ENCODE measurements around the gene KREMEN2. TPM values are rescaled to one million over a fixed set of nuclear protein-coding genes. Genes with fewer than 3 reads are reported as not detected.

The KREMEN2 gene
- total and polyA plus RNA-seq, 7 experiments from 2014 or later = not detected

- Mint-ChIP-seq H3K4me3 (no peak overlapping the region), H3K27me3 (peaks cover 0 to 6% (median 0%) of the 10 kb centered on the region in 5 donors), H3K27ac (no peak overlapping the region), H3K36me3 (peaks cover 0 to 2% (median 0%) of the 10 kb centered on the region in 5 donors), H3K9me3 (peaks cover 0 to 1% (median 0%) of the 10 kb centered on the region in 11 donors), H3K4me1 (peaks cover 0 to 25% (median 3%) of the 10 kb centered on the region in 7 donors)
- Histone ChIP-seq H3K27ac (ENCODE audit: low read depth, low read length) (no peak overlapping the region), H3K4me3 (ENCODE audit: low read length) (no peak overlapping the region), H3K36me3 (ENCODE audit: control insufficient read depth in 2 of 3, insufficient read depth in 3 of 3, low read length in 3 of 3) (no peaks in the 10 kb centered on the region), H3K27me3 (ENCODE audit: control insufficient read depth in 2 of 2, insufficient read depth in 2 of 2, low read length in 2 of 2) (no peaks in the 10 kb centered on the region), H3K9me3 (ENCODE audit: control insufficient read depth in 2 of 3, low read length in 3 of 3) (no peaks in the 10 kb centered on the region), H3K4me1 (ENCODE audit: control insufficient read depth in 2 of 2, insufficient read depth in 2 of 2, low read length in 2 of 2) (peaks cover 0 to 6% of the 10 kb centered on the region in 2 donors)
- CTCF ChIA-PET = no interaction called here
- POLR2A ChIA-PET = no interaction called here
- intact Hi-C loops (cut with micrococcal nuclease) = no loop called here
- no peak for DNase-seq
- ATAC-seq = no peak
Observed at GRCh38 chr16:2974319-2975056, 10.4 kb downstream of the KREMEN2 start.

GRCh38 chr16:2975161-2975795 is 11.2 kb downstream of the KREMEN2 start:
- no peak overlapping the region for H3K27ac ChIP-seq (ENCODE audit: low read depth, low read length)
- Mint-ChIP-seq H3K36me3 (peaks cover 0 to 2% (median 0%) of the 10 kb centered on the region in 5 donors), H3K9me3 (peaks cover 0 to 1% (median 0%) of the 10 kb centered on the region in 11 donors), H3K4me3 (no peak overlapping the region), H3K4me1 (peaks cover 0 to 24% (median 3%) of the 10 kb centered on the region in 7 donors), H3K27me3 (peaks cover 0 to 6% (median 0%) of the 10 kb centered on the region in 5 donors), H3K27ac (no peak overlapping the region)
- H3K4me3 ChIP-seq (ENCODE audit: low read length) = no peak overlapping the region
- POLR2A ChIA-PET = no interaction called here
- intact Hi-C loops (cut with micrococcal nuclease) = no loop called here
- H3K4me1 ChIP-seq (ENCODE audit: control insufficient read depth in 2 of 2, insufficient read depth in 2 of 2, low read length in 2 of 2) = peaks cover 0 to 6% of the 10 kb centered on the region in 2 donors
- no peak for ATAC-seq
- DNase-seq = no peak
- H3K9me3 ChIP-seq (ENCODE audit: control insufficient read depth in 2 of 3, low read length in 3 of 3) = no peaks in the 10 kb centered on the region
- no peaks in the 10 kb centered on the region for H3K27me3 ChIP-seq (ENCODE audit: control insufficient read depth in 2 of 2, insufficient read depth in 2 of 2, low read length in 2 of 2)
- H3K36me3 ChIP-seq (ENCODE audit: control insufficient read depth in 2 of 3, insufficient read depth in 3 of 3, low read length in 3 of 3) = no peaks in the 10 kb centered on the region
- CTCF ChIA-PET = no interaction called here

- Mint-ChIP-seq H3K27ac (no peak overlapping the region), H3K4me3 (no peak overlapping the region), H3K4me1 (peaks cover 0 to 19% (median 1%) of the 10 kb centered on the region in 7 donors), H3K9me3 (peaks cover 0 to 1% (median 0%) of the 10 kb centered on the region in 11 donors), H3K27me3 (peaks cover 0 to 6% (median 0%) of the 10 kb centered on the region in 5 donors), H3K36me3 (peaks cover 0 to 2% (median 0%) of the 10 kb centered on the region in 5 donors)
- Histone ChIP-seq H3K4me1 (ENCODE audit: control insufficient read depth in 2 of 2, insufficient read depth in 2 of 2, low read length in 2 of 2) (peaks cover 5 to 6% of the 10 kb centered on the region in 2 donors), H3K9me3 (ENCODE audit: control insufficient read depth in 2 of 3, low read length in 3 of 3) (no peaks in the 10 kb centered on the region), H3K27me3 (ENCODE audit: control insufficient read depth in 2 of 2, insufficient read depth in 2 of 2, low read length in 2 of 2) (no peaks in the 10 kb centered on the region), H3K27ac (ENCODE audit: low read depth, low read length) (no peak overlapping the region), H3K4me3 (ENCODE audit: low read length) (no peak overlapping the region), H3K36me3 (ENCODE audit: control insufficient read depth in 2 of 3, insufficient read depth in 3 of 3, low read length in 3 of 3) (no peaks in the 10 kb centered on the region)
- ATAC-seq (no peak), DNase-seq (no peak)
- ChIA-PET POLR2A (no interaction called here), CTCF (no interaction called here)
- intact Hi-C loops (cut with micrococcal nuclease) = no loop called here
Observed at GRCh38 chr16:2976201-2976600, 12.1 kb downstream of the KREMEN2 start.

- CTCF ChIA-PET = no interaction called here
- no peaks in the 10 kb centered on the region for H3K27me3 ChIP-seq (ENCODE audit: control insufficient read depth in 2 of 2, insufficient read depth in 2 of 2, low read length in 2 of 2)
- H3K9me3 Mint-ChIP-seq = peaks cover 0 to 1% (median 0%) of the 10 kb centered on the region in 11 donors
- H3K4me1 Mint-ChIP-seq = peaks cover under 1 to 21% (median 6%) of the 10 kb centered on the region in 7 donors
- ATAC-seq (no peak), DNase-seq (no peak)
- peaks cover 5 to 6% of the 10 kb centered on the region in 2 donors for H3K4me1 ChIP-seq (ENCODE audit: control insufficient read depth in 2 of 2, insufficient read depth in 2 of 2, low read length in 2 of 2)
- H3K27me3 Mint-ChIP-seq = peaks cover 0 to 6% (median 0%) of the 10 kb centered on the region in 5 donors
- no peak overlapping the region for H3K27ac Mint-ChIP-seq
- no peaks in the 10 kb centered on the region for H3K36me3 ChIP-seq (ENCODE audit: control insufficient read depth in 2 of 3, insufficient read depth in 3 of 3, low read length in 3 of 3)
- H3K4me3 ChIP-seq (ENCODE audit: low read length) = no peak overlapping the region
- POLR2A ChIA-PET = interaction anchor here (0.6 kb wide), 1 partner anchor 106 kb away, joined by 3 read pairs; no protein-coding TSS in a partner anchor
- intact Hi-C loops (cut with micrococcal nuclease) = no loop called here
- no peaks in the 10 kb centered on the region for H3K9me3 ChIP-seq (ENCODE audit: control insufficient read depth in 2 of 3, low read length in 3 of 3)
- H3K4me3 Mint-ChIP-seq = no peak overlapping the region
- H3K36me3 Mint-ChIP-seq = peaks cover 0 to 3% (median 0%) of the 10 kb centered on the region in 5 donors
- no peak overlapping the region for H3K27ac ChIP-seq (ENCODE audit: low read depth, low read length)
Observed at GRCh38 chr16:2976673-2977072, 12.6 kb downstream of the KREMEN2 start.

- Mint-ChIP-seq H3K36me3 (peaks cover 0 to 4% (median 0%) of the 10 kb centered on the region in 5 donors), H3K9me3 (peaks cover 0 to 1% (median 0%) of the 10 kb centered on the region in 11 donors), H3K27me3 (no peaks in the 10 kb centered on the region), H3K27ac (no peak overlapping the region), H3K4me1 (peaks cover 8 to 18% (median 11%) of the 10 kb centered on the region in 7 donors), H3K4me3 (peak overlapping the region in 1 of 10 donors; percentile 61)
- ATAC-seq (no peak), DNase-seq (no peak)
- Histone ChIP-seq H3K36me3 (ENCODE audit: control insufficient read depth in 2 of 3, insufficient read depth in 3 of 3, low read length in 3 of 3) (no peaks in the 10 kb centered on the region), H3K27me3 (ENCODE audit: control insufficient read depth in 2 of 2, insufficient read depth in 2 of 2, low read length in 2 of 2) (no peaks in the 10 kb centered on the region), H3K4me3 (ENCODE audit: low read length) (no peak overlapping the region), H3K9me3 (ENCODE audit: control insufficient read depth in 2 of 3, low read length in 3 of 3) (no peaks in the 10 kb centered on the region), H3K4me1 (ENCODE audit: control insufficient read depth in 2 of 2, insufficient read depth in 2 of 2, low read length in 2 of 2) (peaks cover 5 to 6% of the 10 kb centered on the region in 2 donors), H3K27ac (ENCODE audit: low read depth, low read length) (no peak overlapping the region)
- POLR2A ChIA-PET = interaction anchor here (0.6 kb wide), 3 partner anchors 107 to 277 kb away, joined by 3 to 5 read pairs (median 3); no protein-coding TSS in a partner anchor
- intact Hi-C loops (cut with micrococcal nuclease) = no loop called here
- CTCF ChIA-PET = interaction anchor here (0.7 kb wide), 1 partner anchor 86 kb away, joined by 4 read pairs; no protein-coding TSS in a partner anchor
Observed at GRCh38 chr16:2977440-2977839, 13.4 kb downstream of the KREMEN2 start.

- intact Hi-C loops (cut with micrococcal nuclease) = loop anchor here (1.0 to 5.0 kb wide), 8 partner anchors 9 to 97 kb away; partner anchors contain the start of genes FLYWCH1 (in 1 of the 2), FLYWCH2 (in 1 of the 2), PAQR4 (in 1 of the 2) and THOC6 (in 1 of the 2)
- H3K27me3 ChIP-seq (ENCODE audit: control insufficient read depth in 2 of 2, insufficient read depth in 2 of 2, low read length in 2 of 2) = no peaks in the 10 kb centered on the region
- H3K9me3 ChIP-seq (ENCODE audit: control insufficient read depth in 2 of 3, low read length in 3 of 3) = no peaks in the 10 kb centered on the region
- Mint-ChIP-seq H3K4me3 (peak overlapping the region in 8 of 10 donors; percentile 33 to 91 (median 66)), H3K9me3 (peaks cover 0 to 2% (median 0%) of the 10 kb centered on the region in 11 donors), H3K4me1 (peaks cover 9 to 29% (median 14%) of the 10 kb centered on the region in 7 donors), H3K36me3 (peaks cover 0 to 4% (median 0%) of the 10 kb centered on the region in 5 donors), H3K27me3 (peaks cover 0 to 2% (median 0%) of the 10 kb centered on the region in 5 donors), H3K27ac (peak overlapping the region in 1 of 9 donors; percentile 88)
- peak overlapping the region; percentile 73 for H3K4me3 ChIP-seq (ENCODE audit: low read length)
- H3K27ac ChIP-seq (ENCODE audit: low read depth, low read length) = no peak overlapping the region
- ATAC-seq (no peak), DNase-seq (peak in 1 of 9 donors; percentile 57)
- ChIA-PET POLR2A (interaction anchor here (0.6 to 2.5 kb wide), 6 partner anchors 15 to 135 kb away, joined by 3 to 6 read pairs (median 3); partner anchors contain the start of genes FLYWCH1 and TNFRSF12A), CTCF (no interaction called here)
- no peaks in the 10 kb centered on the region for H3K36me3 ChIP-seq (ENCODE audit: control insufficient read depth in 2 of 3, insufficient read depth in 3 of 3, low read length in 3 of 3)
- peaks cover 5 to 6% of the 10 kb centered on the region in 2 donors for H3K4me1 ChIP-seq (ENCODE audit: control insufficient read depth in 2 of 2, insufficient read depth in 2 of 2, low read length in 2 of 2)
Observed at GRCh38 chr16:2979669-2980226, 15.7 kb downstream of the KREMEN2 start.
